Heart right ventricle (tissue), 16 donors: ENCODE results near the gene SPACA7. TPM values are rescaled to one million over a fixed set of nuclear protein-coding genes. Genes with fewer than 3 reads are reported as not detected.

Experiments
- ATAC-seq, 8 donors: fragments of 200-7000 bp; cut with Tn5 transposase; one replicate each; pipeline ENCODE4 v1.9.1; 2020; ENCODE audit warnings: mild to moderate bottlenecking in 8 of 8, moderate library complexity in 8 of 8, moderate number of reproducible peaks in 1 of 8
- DNase-seq, 2 donors: peaks; one replicate each; pipeline ENCODE4 v3.0.0-alpha.2; 2020
- H3K27ac ChIP-seq, 10 donors: fragments of 200-600 bp; sonication (generic) in 2 of 10; one replicate each; pipeline versions ENCODE4 v1.5.0 to v1.8.0; 2020 to 2022; ENCODE audit warnings: mild to moderate bottlenecking in 3 of 10
- H3K27me3 ChIP-seq, 7 donors: fragments of 200-600 bp; one replicate each; pipeline ENCODE4 v1.8.0; 2021 to 2022; ENCODE audit warnings: mild to moderate bottlenecking in 2 of 7
- H3K36me3 ChIP-seq, 9 donors: fragments of 200-600 bp; sonication (generic) in 1 of 9; one replicate each; pipeline versions ENCODE4 v1.5.0 to v1.8.0; 2020 to 2022; ENCODE audit warnings: mild to moderate bottlenecking in 2 of 9
- H3K4me1 ChIP-seq, 9 donors: fragments of 200-600 bp; sonication (generic) in 1 of 9; one replicate each; pipeline versions ENCODE4 v1.5.0 to v1.8.0; 2020 to 2022; ENCODE audit warnings: mild to moderate bottlenecking in 4 of 9
- H3K4me3 ChIP-seq, 10 donors: fragments of 200-600 bp; sonication (generic) in 2 of 10; one replicate each; pipeline versions ENCODE4 v1.5.0 to v1.8.0; 2020 to 2022; ENCODE audit warnings: mild to moderate bottlenecking in 7 of 10, moderate library complexity in 2 of 10
- H3K9me3 ChIP-seq, 11 donors: fragments of 200-600 bp in 10 of 11; sonication (generic) in 2 of 11; one replicate each; pipeline versions ENCODE4 v1.5.0 to v1.8.0; 2013 to 2022; ENCODE audit warnings: mild to moderate bottlenecking in 2 of 11, control low read depth in 1 of 11, moderate library complexity in 1 of 11
- CTCF ChIP-seq, 9 donors: fragments of 200-600 bp; sonication (generic) in 2 of 9; IDR thresholded peaks; one replicate each; pipeline versions ENCODE4 v1.5.0 to v1.8.0; 2021 to 2022; ENCODE audit warnings: antibody characterized with exemption in 9 of 9, mild to moderate bottlenecking in 5 of 9, moderate library complexity in 1 of 9
- WGBS, 2 donors: extraction: QIAGEN DNeasy Blood & Tissue Kit; methylation state at CpG; one replicate each; pipeline ENCODE4 v1.1.7; 2013; ENCODE audit warnings: inconsistent platforms in 1 of 2; 5-methylcytosine and 5-hydroxymethylcytosine counted together
- intact Hi-C, 10 donors: fragments of 100-400 bp; cut with DNase I; formaldehyde crosslinking; loops; one replicate each; pipeline versions ENCODE4 v1.11.1 to v1.14.2; 2022
- polyA plus RNA-seq, 2 donors: library from polyadenylated mRNA; stranded (reverse); fragments of 200-250 nt; gene quantifications; one replicate each; pipeline ENCODE4 v1.2.3, GENCODE V29; 2013
- total RNA-seq, 10 donors: library from RNA; stranded (reverse); fragmentation: NEBNext Ultra II Directional in 3 of 10; extraction: Animal tissue kit (Norgen Biotek cat#: 25700) in 3 of 10; gene quantifications; one replicate each; pipeline versions ENCODE4 v1.2.1 to v1.2.4, GENCODE V29; 2021 to 2023
- donor health status: Arrhythmogenic right ventricular cardiomyopathy.
- donor health status: ischemic (EF 13 %, LVEDD 7.1; RV severe dilation, severe dysfunction).
- donor health status: healthy with polysubstance abuse.
- donor health status: DM: no; HTN: yes; CAD: no.
- donor health status: DM: no; HTN: no; CAD: no.
- donor health status: ischemic (EF 25% LVEDD 6.9; RV normal size, moderate dysfunction).
- donor health status: ischemic (EF 25% LVEDD 5.7; RV mildly dilated, moderate dysfunction).
- donor health status: healthy.
- donor health status: DM: yes; HTN: yes; CAD: no.
- donor health status: Ischemic cardiomyopathy.
- donor health status: ischemic (EF 35%, LVEDD 5.7; RV mildly dilated, moderate dysfunction).
- donor health status: nonischemic (EF 11% LVEDD 7.7; RV severe dilation, severe dysfunction).
- donor health status: DM: yes; HTN: yes; CAD: no.
- donor health status: PGD.
- donor health status: ischemic (EF 29% LVEDD 5.4; RV normal size, mild dysfunction).
- donor health status: nonischemic (EF 23%, LVEDD 6.1; RV moderate dilation, normal function).

The SPACA7 gene
- total and polyA plus RNA-seq, 12 donors = not detected

DNA sequence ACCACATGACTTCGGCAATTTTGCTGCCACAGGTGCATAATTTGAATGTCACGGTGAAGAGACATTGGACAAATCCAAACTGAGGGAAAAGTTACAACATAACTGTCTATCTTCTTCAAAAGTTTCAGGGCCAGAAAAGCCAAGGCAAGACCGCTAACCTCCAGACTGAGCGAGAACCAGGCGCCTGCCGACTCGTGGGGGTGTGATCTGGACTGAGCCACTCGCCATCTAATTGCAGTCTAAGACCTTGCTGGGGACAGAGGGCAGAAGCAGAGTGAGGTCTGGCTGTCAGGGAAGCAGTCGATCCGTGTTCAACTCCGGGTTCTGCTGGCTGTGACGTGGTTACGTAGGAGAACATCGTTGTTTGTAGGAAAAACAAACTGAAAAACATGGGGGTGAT, 88.6 kb downstream of the SPACA7 start:
- WGBS, 2 donors = 91 to 94% methylated on average over 14 of the region's 14 CpGs
- no peak for ATAC-seq
- Histone ChIP-seq H3K4me1 (no peaks in the 10 kb centered on the region), H3K27ac (no peak overlapping the region), H3K36me3 (no peaks in the 10 kb centered on the region), H3K9me3 (peaks cover 0 to 16% (median under 1%) of the 10 kb centered on the region in 11 donors), H3K27me3 (peaks cover 0 to 14% (median 0%) of the 10 kb centered on the region in 7 donors), H3K4me3 (no peak overlapping the region)
- TF ChIP-seq CTCF (IDR thresholded peaks at IDR 0.05) = no peak
- DNase-seq = no peak
- intact Hi-C loops = no loop called here

- no peak for TF ChIP-seq CTCF (IDR thresholded peaks at IDR 0.05)
- H3K9me3 ChIP-seq = peaks cover 0 to 11% (median 0%) of the 10 kb centered on the region in 11 donors
- H3K27ac ChIP-seq = no peak overlapping the region
- 78 to 79% methylated on average over 35 of the region's 35 CpGs for WGBS, 2 donors
- no peak overlapping the region for H3K4me3 ChIP-seq
- peak in 1 of 8 donors; percentile 34 for ATAC-seq
- intact Hi-C loops = no loop called here
- peaks cover 0 to 14% (median 0%) of the 10 kb centered on the region in 7 donors for H3K27me3 ChIP-seq
- no peaks in the 10 kb centered on the region for H3K4me1 ChIP-seq
- DNase-seq = no peak
- no peaks in the 10 kb centered on the region for H3K36me3 ChIP-seq
Measured at GRCh38 chr13:112465251-112466131, 89.3 kb downstream of the SPACA7 start.

DNA sequence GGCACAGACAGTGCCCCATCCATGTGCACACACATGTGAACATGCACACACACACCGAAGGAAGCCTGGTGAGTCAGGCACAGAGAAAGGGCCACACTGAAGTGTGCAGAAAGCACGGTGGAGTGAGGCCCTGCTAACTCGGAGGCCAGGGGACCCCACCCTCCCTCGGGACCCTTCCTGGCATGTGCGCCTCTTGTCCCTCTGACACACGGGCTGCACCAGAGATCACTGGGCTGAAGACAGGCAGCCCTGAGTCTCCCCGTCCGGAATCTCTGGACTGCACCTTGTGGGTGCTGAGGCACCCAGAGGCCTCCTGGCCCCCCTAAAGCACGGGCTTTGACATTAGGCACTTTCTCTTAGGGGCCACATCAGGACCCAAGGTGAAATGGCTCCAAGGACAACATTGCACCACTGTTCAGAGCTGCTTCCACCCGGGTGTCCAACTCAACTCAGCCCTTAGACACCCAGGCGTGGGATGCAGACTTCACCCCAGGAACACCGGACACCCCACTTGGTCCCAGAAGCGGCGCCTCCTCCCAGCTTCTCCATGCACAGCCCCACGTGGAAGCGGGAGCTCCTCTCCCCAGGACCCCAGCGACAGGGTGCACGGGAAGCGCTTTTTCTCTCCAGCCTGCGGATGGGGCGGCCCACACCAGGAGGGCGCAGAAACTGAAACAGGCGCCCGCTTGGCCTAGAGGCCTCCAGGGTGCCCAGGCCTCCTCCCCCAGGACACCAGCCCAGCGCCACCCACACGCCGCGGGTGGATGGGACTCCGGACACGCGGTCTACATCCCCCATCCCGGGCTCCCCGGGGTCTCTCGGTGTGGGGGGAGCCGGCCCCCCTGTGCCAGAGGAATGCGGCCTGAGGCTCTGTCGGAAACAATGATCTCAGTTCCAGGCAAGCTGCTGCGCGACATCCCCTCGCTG, 90.2 kb downstream of the SPACA7 start:
- no peaks in the 10 kb centered on the region for H3K36me3 ChIP-seq
- TF ChIP-seq CTCF (IDR thresholded peaks at IDR 0.05) = no peak
- peaks cover 0 to 17% (median 0%) of the 10 kb centered on the region in 11 donors for H3K9me3 ChIP-seq
- H3K4me3 ChIP-seq = no peak overlapping the region
- H3K4me1 ChIP-seq = no peaks in the 10 kb centered on the region
- peaks cover 0 to 14% (median 0%) of the 10 kb centered on the region in 7 donors for H3K27me3 ChIP-seq
- peak in 1 of 8 donors; percentile 53 for ATAC-seq
- intact Hi-C loops = no loop called here
- no peak overlapping the region for H3K27ac ChIP-seq
- no peak for DNase-seq
- WGBS, 2 donors = 87 to 88% methylated on average over 40 of the region's 40 CpGs

DNA sequence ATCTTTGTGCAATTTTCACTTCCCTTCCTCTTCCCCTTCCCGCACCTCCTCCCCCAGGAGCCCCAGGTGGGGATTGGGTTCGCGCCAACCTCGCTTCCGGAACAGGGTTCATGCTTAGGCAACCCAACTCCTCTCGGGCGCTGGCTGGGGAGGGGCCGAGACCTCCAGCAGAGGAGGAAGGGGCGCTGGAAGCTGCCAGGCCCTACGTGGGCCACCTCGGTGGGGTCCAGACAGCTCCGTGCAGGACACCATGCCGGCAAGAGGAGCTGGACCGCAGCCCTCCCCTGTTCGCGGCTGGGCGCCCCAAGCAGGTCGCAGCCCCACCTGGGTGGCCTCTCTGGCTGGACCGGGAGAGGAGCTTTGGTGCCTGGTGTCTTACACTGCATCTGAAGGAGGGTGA, 91.1 kb downstream of the SPACA7 start:
- Histone ChIP-seq H3K27me3 (peaks cover 0 to 14% (median 0%) of the 10 kb centered on the region in 7 donors), H3K36me3 (no peaks in the 10 kb centered on the region), H3K9me3 (peaks cover 0 to 21% (median 0%) of the 10 kb centered on the region in 11 donors), H3K27ac (no peak overlapping the region), H3K4me3 (no peak overlapping the region), H3K4me1 (no peaks in the 10 kb centered on the region)
- WGBS, 2 donors = 78 to 84% methylated on average over 19 of the region's 19 CpGs
- no peak for DNase-seq
- no peak for ATAC-seq
- intact Hi-C loops = no loop called here
- no peak for TF ChIP-seq CTCF (IDR thresholded peaks at IDR 0.05)
